NCI-H2029 treated with DMSO at 0.1 percent for 48 hours (cell line): ENCODE data around the gene ECM2.

Source experiments
- DNase-seq: peaks from one replicate; lab custom pipeline; 2025; lab: John Stamatoyannopoulos, UW

ECM2 gene

DNA sequence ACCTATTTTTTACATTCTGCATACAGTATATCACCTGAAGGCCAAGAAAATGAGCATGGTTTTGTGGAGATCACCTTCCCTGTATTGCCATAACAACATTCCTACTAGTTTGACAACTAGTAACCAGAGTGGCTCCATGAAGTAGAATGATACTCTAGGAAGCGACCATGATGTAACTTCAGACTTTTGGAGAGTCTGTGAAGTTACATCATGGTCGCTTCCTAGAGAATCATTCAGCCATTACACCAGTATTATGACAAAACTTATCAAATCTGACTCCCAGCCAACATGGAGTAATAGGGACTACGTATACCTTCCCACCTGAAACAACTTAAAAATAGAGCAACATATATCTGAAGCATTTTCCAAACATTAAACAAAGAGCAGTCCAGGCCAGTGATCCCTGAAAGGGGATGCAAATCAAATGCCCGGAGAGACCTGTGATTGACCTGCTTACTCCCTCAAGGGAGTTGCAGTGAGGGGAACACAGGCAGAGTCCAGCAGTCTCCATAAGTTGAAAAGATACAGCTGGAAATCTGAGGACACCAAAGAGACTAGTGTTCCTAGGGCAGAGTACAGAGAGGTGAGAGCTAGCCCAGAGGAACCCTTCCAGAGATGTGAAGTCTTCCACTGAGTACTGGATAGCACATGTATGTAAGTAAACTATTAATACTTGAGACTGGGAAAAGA lies 7.8 kb downstream of the ECM2 start:
- no peak for DNase-seq

DNA sequence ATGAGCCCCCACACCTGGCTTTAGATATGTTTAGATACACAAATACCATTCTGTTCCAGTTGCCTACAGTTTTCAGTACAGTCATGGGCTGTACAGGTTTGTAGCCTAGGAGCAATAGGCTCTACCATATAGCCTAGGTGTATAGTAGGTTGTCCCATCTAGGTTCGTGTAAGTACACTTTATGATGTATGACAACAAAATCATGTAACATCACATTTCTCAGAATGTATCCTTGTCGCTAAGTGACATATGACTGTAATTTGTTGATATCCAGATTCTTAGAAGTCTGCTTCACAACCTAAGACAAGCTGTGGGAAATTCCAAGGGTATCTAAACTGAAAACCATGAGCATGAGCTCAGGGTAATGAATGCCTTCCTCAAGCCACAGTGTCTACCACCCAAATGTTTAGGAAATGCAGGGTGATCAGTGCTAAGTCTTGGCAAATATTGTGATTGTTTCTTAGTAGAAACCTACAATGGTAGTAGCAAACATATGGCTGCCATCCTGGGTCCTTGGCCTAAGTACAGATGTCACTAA lies 8.4 kb downstream of the ECM2 start:
- DNase-seq: no peak

DNA sequence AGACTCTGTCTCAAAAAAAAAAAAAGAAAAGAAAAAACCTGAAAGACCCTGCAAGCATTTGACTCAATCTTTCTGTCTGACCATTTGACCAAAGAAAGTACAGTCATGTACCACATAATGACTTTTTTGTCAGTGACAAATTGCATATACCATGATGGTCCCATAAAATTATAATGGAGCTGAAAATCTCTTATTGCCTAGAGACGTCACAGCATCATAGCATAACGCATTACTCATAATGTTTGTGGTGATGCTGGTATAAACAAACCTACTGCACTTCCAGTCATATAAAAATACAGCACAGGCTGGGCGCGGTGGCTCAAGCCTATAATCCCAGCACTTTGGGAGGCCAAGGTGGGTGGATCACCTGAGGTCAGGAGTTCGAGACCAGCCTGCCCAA lies 10.5 kb downstream of the ECM2 start:
- no peak for DNase-seq

DNA sequence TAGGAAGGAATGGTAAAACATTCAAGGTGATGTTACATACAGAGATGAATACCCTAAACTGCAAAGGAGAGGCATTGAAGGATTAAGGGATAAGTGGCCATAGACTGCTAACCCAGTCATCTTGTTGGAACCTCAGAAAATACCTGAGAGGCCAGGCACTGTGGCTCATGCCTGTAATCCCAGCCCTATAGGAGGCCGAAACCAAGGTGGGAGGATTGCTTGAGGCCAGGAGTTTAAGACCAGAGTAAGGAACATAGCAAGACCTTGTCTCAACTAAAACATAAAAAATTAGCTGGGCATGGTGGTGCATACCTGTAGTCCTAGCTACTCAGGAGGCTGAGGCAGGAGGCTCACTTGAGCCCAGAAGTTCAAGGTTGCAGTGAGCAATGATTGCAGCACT lies 10.9 kb downstream of the ECM2 start:
- DNase-seq: no peak

DNA sequence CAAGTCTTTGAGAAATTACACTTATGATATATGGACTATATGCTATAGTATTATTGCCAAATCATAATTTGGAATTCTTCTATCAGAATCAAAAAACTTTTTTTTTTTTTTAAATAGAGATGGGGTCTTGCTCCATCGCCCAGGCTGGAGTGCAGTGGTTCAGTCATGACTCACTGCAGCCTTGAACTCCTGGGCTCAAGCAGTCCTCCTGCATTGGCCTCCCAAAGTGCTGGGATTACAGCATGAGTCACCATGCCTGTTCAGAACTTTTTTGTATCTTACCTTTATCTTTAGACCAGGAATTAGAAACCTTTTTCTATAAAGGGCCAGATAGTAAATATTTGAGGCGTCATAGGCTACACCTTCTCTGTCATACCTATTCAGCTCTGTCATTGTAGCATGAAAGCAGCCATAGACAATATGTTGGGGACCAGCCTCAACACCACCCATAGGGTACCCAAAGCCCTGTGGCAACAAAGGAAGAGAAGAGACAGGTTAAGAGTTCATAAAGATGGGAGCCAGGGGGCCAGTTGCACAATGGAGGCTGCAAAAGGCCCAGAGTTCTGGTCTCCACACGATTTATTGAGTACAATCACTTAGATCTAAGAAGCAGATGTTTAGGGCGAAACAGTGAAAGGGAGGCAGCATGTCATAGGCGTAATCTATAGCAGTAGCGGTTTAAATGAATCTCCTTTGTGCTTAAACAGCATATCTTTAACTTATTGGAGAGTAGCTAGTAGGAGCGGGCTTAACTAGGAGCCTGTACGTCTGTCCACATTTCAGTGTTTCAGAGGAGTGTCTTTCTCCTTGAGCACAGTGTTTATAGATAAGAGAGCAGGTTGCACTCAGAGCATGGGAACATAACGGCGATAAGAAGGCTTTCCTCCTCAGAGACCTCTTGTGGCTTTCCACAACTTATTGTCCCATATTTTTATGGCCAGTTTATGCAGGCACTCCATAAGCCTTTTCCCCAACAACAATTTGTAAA lies 12.5 kb downstream of the ECM2 start:
- no peak for DNase-seq

DNA sequence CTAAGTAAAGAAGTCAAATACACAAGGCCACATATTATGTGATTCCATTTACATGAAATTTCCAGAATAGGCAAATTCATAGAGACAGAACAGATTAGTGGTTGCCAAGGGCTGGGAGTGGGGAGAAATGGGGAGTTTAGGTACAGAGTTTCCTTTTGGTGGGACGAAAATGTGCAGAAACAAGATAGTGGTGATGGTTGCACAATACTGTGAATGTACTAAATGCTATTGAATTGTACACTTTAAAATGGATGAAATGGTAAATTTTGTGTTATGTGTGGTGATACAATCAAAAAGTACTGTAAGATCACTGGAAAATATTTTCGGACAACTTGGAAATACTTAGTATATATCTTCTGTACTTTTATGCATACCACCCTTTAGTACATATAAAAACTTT lies 15.0 kb downstream of the ECM2 start:
- no peak for DNase-seq

DNA sequence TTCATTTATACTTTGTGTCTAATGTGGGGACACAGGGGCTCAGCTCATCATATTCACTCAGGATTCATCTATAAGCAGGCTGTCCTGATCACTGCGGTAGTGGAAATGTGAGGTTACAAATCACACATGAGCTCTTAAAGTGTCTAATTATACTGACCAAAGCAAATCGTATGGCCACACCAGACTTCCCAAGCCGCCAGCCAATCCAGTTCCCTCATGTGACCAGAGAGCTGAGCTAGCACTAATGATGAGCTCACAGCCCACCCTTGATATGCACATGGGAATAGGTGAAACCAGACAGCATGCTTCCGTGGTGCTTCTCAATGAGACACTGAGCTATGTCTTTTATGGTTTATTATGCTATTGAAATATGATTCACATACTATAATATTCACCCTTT lies 17.6 kb downstream of the ECM2 start:
- no peak for DNase-seq

DNA sequence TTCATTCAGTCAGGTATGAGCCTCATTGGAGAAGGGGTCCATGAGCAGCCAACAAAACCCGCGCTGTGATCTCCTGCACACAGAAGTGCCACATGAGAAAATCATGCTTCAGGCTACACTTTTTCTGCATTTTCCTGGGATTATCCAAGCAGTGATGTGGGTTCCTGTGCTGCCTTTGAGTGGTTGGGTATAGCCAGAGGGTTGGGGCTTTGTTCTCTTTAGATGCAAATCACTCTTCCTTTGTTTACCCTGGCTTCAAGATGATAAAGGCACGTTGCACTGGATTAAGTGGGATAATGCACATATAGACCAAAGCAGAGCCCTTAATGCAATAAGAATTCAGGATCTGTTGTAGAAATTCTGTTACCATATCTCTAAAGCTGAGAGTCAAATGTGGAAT lies 18.7 kb downstream of the ECM2 start:
- no peak for DNase-seq

DNA sequence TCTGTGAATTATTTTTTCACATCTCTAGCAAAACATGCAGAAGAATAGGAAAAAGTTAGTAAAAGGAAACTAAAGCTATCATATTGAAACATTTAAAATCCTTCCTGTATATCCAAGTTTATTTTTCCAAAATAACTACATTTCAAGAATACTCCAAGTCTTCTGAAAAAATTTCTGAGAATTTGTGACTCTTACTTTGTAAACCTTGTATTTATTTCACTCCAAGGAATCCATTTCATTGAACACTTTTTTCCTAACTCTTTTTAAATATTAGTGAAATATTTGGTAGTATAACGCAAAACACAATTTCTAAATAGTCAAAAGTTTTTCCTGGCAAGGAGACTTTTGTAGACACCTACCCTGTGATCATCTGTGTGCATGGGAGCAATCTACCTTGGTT lies 19.3 kb downstream of the ECM2 start:
- no peak for DNase-seq

DNA sequence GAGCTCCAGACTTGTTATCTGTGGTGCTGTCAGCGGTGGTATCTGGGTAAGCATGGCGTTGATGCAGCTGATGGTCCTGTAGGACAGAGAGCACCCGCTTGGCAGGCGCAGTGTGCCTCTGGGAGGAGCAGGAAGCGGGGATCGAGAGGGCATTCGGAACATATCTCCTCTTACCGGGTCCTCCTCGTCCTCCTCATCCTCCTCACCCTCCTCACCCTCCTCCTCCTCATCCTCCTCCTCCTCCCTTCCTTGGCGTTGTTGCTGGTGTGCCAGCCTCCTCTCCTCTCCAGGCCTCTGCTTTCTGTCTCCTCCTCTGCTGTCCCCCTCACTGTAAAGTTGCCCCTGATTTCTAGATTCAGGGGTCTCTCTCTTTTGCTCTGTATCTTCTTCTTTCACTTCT lies 21.2 kb downstream of the ECM2 start:
- no peak for DNase-seq

DNA sequence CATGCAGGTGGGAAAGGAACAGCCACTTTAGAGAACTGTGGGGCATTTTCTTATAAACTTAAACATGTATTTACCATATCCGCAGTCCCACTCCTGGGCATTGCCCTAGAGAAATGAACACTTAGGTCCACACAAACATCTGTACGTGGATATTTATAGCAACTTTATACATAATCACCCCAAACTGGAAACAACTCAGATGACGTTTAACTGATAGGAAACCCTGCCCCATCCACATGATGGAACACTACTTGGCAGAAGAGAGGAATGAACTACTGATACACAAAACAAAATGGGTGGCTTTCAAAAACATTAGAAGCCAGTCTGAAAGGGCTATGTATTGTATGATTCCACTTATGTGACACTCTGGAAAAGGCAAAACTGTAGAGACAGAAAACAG lies 22.4 kb downstream of the ECM2 start:
- DNase-seq: no peak

DNA sequence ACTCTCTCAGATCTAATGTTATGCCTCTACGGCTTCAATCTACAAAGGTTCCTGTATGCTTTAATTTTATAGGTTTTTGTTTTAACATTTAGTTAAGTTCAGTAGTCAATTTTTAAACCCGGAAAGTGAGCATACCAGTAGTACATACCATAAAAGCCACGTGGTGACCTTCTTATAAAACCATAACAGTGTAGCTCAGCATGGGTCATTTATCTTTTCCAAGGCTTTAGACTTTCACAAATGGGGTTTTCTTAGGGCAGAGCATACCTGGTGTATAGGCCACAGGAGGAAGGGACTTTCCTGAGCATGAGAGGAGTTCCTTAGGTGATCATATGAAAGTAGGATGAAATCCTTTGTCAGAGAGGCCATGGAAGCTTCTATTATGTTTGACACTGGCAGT lies 23.2 kb downstream of the ECM2 start:
- no peak for DNase-seq

DNA sequence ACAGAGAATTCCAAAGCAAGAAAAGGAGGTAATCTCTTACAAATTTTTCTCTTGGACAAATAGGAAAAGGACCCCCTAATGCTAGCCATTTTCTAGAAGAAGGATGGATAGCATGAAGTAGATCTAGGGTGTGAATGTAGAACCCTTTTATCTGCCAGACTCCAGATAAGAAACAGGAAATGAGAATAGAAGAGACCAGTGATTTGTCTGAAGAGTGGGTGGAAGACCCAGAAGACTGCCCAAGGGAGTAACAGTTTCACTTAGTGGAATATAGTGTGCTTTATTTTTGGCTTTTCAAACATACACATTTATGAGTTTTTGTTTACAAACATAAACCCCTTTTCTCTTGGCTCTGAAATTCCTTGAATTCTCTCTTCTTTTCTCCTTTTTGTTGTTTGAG lies 25.0 kb downstream of the ECM2 start:
- no peak for DNase-seq

DNA sequence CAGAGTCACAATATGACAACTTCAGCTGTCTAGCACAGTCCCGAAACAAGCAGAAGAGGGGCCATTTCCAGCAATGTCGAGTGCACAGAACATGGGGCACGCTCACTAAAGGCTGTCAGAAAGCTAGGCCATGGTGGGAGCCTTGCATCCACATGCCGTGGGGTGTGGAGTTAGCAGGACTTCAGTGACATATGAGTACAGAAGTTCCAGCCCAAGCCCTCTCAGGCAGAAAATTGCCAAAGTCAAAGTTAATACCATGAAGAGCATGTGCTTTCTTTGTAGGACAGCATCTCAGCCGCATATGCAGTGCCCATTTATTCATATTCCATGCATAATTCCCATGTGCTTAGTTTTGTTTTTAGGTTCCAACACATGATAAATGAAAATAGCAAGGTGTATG lies 26.7 kb downstream of the ECM2 start:
- DNase-seq: no peak

DNA sequence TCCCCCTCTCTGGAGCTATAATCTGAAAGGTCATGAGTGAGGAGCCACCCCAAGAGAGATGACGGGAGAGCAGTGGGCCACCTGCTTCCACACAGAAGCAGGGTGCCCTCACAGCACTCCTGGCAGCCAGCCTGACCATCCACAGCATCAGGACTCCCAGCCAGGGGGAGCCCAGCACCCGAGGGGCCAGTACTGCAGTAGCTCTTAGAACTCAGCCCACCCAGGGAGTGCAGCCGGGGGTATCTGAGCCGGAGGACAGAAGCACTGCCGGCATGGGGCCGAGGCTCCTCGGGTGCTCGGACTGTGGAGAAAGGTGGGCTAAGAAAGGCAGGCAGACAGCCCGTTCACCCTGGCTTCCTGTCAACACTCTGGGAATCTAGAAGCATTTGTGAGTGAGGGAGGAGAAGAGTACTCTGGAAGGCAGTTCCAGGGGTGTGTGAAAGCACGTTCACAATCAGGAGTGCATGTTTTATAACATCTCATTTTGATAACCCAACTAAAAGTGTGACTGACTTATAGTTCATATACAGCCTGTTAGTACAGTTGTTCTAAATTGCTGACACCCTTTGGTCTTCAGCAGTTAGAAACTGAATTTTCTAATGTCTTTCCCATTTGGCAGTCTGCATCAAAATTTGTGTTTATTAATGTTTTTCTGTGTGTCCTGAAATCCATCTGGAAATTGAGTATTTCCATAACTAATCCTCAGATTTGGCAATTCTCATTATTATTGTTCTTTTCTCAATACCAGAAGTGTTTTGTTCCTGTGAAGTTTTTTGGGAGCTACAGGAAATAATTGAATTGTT lies 27.6 kb downstream of the ECM2 start:
- DNase-seq: no peak

DNA sequence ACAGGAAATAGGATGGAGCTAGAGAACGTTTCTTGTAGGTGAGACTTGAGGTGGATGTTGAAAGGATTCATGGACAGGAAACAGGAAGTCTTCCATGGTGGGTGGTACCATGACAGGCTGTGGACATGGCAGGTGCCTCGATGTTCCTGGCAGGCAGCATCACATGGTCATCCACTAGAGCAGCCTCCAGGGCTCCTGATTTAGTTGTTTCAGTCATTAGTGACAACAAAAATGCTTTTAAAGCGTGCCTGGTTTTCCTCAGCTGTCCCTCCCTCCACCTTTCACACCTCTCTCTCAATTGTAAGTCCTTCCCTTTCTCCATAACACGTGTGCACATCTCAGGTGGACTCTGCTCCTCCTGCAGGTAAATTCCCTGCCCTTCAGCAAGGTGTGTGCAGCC lies 28.3 kb downstream of the ECM2 start:
- DNase-seq: no peak

DNA sequence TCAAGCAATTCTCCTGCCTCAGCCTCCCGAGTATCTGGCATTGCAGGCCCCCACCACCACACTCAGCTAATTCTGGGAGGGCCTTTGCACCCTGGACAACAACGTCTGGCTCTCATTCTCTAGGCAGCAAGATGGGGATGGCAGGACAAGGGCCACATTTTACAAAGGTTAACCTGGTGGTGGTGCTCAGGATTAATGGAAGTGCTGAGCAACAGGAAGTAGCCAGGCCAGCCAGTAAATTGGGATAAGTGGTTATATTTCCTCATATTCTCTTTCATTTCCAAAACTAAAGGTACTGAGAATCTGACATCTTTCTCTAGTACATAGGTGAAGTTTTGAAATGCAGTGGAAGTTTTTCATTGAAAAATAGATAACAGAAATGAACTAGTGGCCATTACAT lies 28.8 kb downstream of the ECM2 start:
- no peak for DNase-seq

DNA sequence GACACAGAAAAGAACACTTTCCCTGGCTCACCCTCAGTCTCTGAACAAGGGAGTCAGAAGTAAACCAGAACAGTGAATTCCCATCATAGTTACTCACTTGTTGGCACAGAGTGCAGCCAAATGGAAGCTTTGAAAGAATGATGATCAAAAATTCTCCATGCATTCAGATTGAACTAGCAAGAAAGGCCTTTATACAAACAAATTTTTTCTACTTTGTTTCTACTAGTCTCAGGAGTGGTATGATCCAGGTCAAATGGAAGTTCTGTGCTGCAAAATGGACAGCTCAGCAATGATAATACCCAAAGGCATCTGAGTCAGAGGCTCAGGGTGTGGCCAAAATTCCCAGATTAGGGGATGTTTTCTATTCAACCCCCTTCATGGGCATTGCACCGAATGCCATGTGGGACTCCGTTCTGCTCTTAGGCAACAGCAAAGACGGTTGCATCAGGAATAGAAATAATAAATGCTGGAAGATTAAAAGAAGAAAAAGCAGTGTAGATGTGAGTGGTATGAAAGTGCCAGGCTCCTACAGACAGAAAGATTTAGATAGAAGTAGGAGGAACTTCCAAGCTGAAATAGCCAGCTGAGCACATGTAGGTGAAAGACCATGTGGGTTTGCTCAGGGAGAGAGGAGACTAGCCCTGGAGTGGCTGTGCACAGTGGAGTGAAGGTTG lies 29.5 kb downstream of the ECM2 start:
- no peak for DNase-seq

DNA sequence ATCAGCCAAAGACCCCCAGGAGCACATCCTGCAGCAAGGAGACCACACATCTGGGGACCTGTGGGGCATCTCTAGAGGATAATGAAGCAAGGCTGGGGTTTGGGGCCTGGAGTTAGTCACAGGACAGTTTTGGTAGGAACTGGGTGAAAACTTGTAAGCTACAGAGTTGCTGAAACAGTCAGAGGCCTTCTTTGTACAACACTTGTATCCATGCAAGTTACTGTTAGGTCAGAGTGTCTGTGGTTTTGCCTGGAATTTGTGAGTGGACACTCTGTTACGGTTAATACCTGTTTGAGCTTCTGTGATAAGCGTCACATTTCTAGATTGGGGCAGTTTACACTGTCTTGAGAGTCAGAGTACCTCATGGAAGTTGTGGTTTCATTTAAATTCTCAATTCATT lies 30.9 kb downstream of the ECM2 start:
- DNase-seq: no peak

DNA sequence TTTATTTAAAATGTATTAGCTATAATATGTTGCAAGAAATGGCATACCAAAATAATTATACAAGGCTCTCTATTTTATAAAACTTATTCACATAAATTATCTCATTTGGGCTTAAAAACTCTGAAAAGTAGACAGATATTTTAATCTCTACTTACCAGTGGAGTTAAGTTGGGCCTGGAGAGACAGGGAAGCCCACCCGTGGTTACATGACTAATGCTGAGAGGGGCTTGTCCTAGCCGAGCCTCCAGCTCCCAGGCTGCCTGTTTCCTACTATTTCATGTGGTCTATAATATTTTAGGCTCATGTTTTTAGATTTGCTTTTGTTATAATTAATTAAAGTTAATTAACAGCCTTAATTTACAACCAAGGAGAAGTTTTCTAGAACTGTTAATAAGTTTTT lies 32.6 kb downstream of the ECM2 start:
- no peak for DNase-seq

DNA sequence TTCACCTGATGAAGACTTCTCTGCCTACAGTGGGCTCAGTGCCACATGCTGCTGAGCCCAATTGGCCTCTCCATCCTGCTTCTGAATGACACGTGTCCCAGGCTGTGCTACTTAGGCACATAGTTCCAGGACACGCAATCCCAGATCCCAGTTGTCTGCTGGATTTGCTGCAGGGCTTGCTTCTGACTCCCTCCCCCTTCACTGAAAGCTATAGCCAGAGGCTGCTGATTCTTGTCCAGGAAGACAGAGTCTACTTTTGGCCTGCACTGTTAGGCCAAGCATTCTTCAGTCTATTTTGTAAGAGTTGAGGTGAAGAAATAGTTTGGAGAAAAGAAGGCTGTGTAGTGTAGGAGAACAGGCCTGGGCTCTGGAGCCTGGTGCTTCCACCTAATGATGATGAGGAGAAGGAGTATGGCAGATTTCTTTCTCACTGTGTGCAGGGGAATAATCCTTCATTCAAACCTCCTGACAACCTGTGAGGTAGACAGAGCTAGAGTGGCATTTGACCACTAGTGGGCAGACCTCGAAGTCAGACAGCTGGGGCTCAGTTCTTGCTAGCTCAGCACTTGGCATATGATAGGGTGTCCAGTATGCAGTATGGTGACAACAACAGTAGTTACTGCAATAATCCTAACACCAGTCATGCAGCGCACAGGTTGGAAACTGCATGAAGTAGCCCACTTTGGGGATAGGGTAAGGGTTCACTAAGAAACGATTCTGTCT lies 34.0 kb downstream of the ECM2 start:
- DNase-seq: no peak
